GM13976 (cell line): ENCODE data around the gene OSBP2.

Source experiments
- DNase-seq: peaks from one replicate; pipeline ENCODE4 v3.0.0; 2012; ENCODE audit warnings: low spot score
- CTCF ChIP-seq: IDR thresholded peaks from 2 replicates; pipeline ENCODE4 v1.5.1; 2012; ENCODE audit warnings: borderline replicate concordance, mild to moderate bottlenecking; ENCODE audit not compliant: insufficient read depth; ENCODE audit errors: extremely low read depth, missing control alignments, control extremely low read depth
- in situ Hi-C: fragments of 300-500 bp; cut with MboI; formaldehyde crosslinking; loops from one replicate; pipeline ENCODE4 v1.12.0; 2022; ENCODE audit warnings: low sequenced_read_pairs, mixed read lengths, inconsistent platforms; ENCODE audit not compliant: unreplicated experiment

The OSBP2 gene

GRCh38 chr22:30878516-30879414 lies 184.1 kb downstream of the OSBP2 start:
- DNase-seq: no peak
- in situ Hi-C loops: no loop called here
- TF ChIP-seq CTCF: no peak

- TF ChIP-seq CTCF: no peak
- DNase-seq: no peak
- in situ Hi-C loops: no loop called here
Observed at GRCh38 chr22:30879415-30879797, 184.7 kb downstream of the OSBP2 start.

- no peak for TF ChIP-seq CTCF
- DNase-seq: no peak
- in situ Hi-C loops: no loop called here
Observed at GRCh38 chr22:30880181-30880601, 185.5 kb downstream of the OSBP2 start.

GRCh38 chr22:30880847-30881246 lies 186.2 kb downstream of the OSBP2 start:
- in situ Hi-C loops: no loop called here
- TF ChIP-seq CTCF: no peak
- DNase-seq: no peak

GRCh38 chr22:30881361-30882183 lies 186.9 kb downstream of the OSBP2 start:
- no peak for DNase-seq
- TF ChIP-seq CTCF: no peak
- in situ Hi-C loops: no loop called here

GRCh38 chr22:30882184-30882717 lies 187.6 kb downstream of the OSBP2 start:
- DNase-seq: no peak
- in situ Hi-C loops: no loop called here
- no peak for TF ChIP-seq CTCF
